Ascending aorta (tissue), 2 donors: ENCODE data around the gene CHPF2. TPM values are rescaled to one million over a fixed set of nuclear protein-coding genes. Genes with fewer than 3 reads are reported as not detected.

Experiments
- DNase-seq, 2 donors: peaks; one replicate each; pipeline ENCODE4 v3.0.0-alpha.2; 2019; ENCODE audit warnings: low spot score in 2 of 2
- H3K27ac ChIP-seq, 2 donors: fragments of 200-600 bp; sonication (generic); one replicate each; pipeline ENCODE4 v1.5.1; 2016 to 2017; ENCODE audit warnings: mild to moderate bottlenecking in 1 of 2
- H3K27me3 ChIP-seq: fragments of 200-600 bp; sonication (generic); one replicate; pipeline ENCODE4 v1.5.1; 2017
- H3K36me3 ChIP-seq, 2 donors: fragments of 200-600 bp; sonication (generic); one replicate each; pipeline ENCODE4 v1.5.1; 2016
- H3K4me1 ChIP-seq, 2 donors: fragments of 200-600 bp; sonication (generic); one replicate each; pipeline ENCODE4 v1.5.1; 2016 to 2017; ENCODE audit warnings: mild to moderate bottlenecking in 1 of 2
- H3K4me3 ChIP-seq, 2 donors: fragments of 200-600 bp; sonication (generic); one replicate each; pipeline ENCODE4 v1.5.1; 2016 to 2017; ENCODE audit warnings: mild to moderate bottlenecking in 1 of 2
- H3K9me3 ChIP-seq, 2 donors: fragments of 200-600 bp; sonication (generic); one replicate each; pipeline ENCODE4 v1.5.1; 2016
- CTCF ChIP-seq, 3 experiments: fragments of 200-600 bp in 2 of 3; fragments of 450-650 bp in 1 of 3; sonication (generic) in 2 of 3; IDR thresholded peaks; one replicate each; pipeline ENCODE4 v1.5.1; 2016 to 2019; ENCODE audit warnings: antibody characterized with exemption in 3 of 3, mild to moderate bottlenecking in 1 of 3, moderate library complexity in 1 of 3
- intact Hi-C: fragments of 100-400 bp; cut with DNase I; formaldehyde crosslinking; loops from one replicate; pipeline ENCODE4 v1.15.1; 2023
- total RNA-seq: library from RNA; depleted of rRNA; stranded (reverse); fragments of >200 nt; gene quantifications from one replicate; pipeline ENCODE4 v1.1.0, GENCODE V29; 2016

Gene CHPF2
- total RNA-seq, 1 donor from 2014 or later = 40.3 TPM

- Histone ChIP-seq H3K27ac (peak overlapping the region; percentile 95 to 99), H3K4me1 (peaks cover 29 to 38% of the 10 kb centered on the region in 2 donors)
These were observed 12.6 kb downstream of the CHPF2 start for GRCh38 chr7:151244841-151245346.

GRCh38 chr7:151245360-151246101, 13.2 kb downstream of the CHPF2 start:
- Histone ChIP-seq H3K36me3 (peaks cover 15 to 17% of the 10 kb centered on the region in 2 donors), H3K9me3 (no peaks in the 10 kb centered on the region), H3K27ac (peak overlapping the region; percentile 95 to 99), H3K4me1 (peaks cover 35 to 45% of the 10 kb centered on the region in 2 donors), H3K4me3 (peak overlapping the region; percentile 50 to 74), H3K27me3 (no peaks in the 10 kb centered on the region)
- peak; percentile 63 to 71 (median 68) for TF ChIP-seq CTCF (IDR thresholded peaks at IDR 0.05)
- intact Hi-C loops = loop anchor here (1.0 to 10.0 kb wide), 8 partner anchors 18 to 629 kb away; partner anchors contain the start of genes ABCF2, FASTK, PRKAG2 and TMUB1
- peak in 1 of 2 donors; percentile 81 for DNase-seq

More at GRCh38 chr7:151244841-151245346, 12.6 kb downstream of the CHPF2 start:
- Histone ChIP-seq H3K36me3 (peaks cover 18 to 20% of the 10 kb centered on the region in 2 donors), H3K9me3 (no peaks in the 10 kb centered on the region), H3K27me3 (no peaks in the 10 kb centered on the region), H3K4me3 (peak overlapping the region; percentile 50 to 74)
- no peak for TF ChIP-seq CTCF (IDR thresholded peaks at IDR 0.05)
- no peak for DNase-seq
- intact Hi-C loops = loop anchor here (1.0 to 10.0 kb wide), 9 partner anchors 18 to 630 kb away; partner anchors contain the start of genes ABCF2, FASTK, PRKAG2 and TMUB1

- Histone ChIP-seq H3K4me3 (peak overlapping the region; percentile 54 to 74), H3K4me1 (peaks cover 40 to 51% of the 10 kb centered on the region in 2 donors), H3K36me3 (peaks cover 10 to 14% of the 10 kb centered on the region in 2 donors), H3K27me3 (no peaks in the 10 kb centered on the region), H3K9me3 (no peaks in the 10 kb centered on the region), H3K27ac (peak overlapping the region; percentile 95 to 99)
- TF ChIP-seq CTCF (IDR thresholded peaks at IDR 0.05) = no peak
- DNase-seq = peak in 1 of 2 donors; percentile 62
- intact Hi-C loops = loop anchor here (5.0 to 10.0 kb wide), 7 partner anchors 121 to 629 kb away; partner anchors contain the start of genes FASTK, PRKAG2 and TMUB1
These were observed 14.0 kb downstream of the CHPF2 start for GRCh38 chr7:151246102-151246850.

- TF ChIP-seq CTCF (IDR thresholded peaks at IDR 0.05) = no peak
- H3K9me3 ChIP-seq = no peaks in the 10 kb centered on the region
- H3K4me1 ChIP-seq = peaks cover 40 to 51% of the 10 kb centered on the region in 2 donors
- peak in 1 of 2 donors; percentile 63 for DNase-seq
- peak overlapping the region; percentile 95 to 99 for H3K27ac ChIP-seq
- intact Hi-C loops = loop anchor here (5.0 to 10.0 kb wide), 7 partner anchors 120 to 628 kb away; partner anchors contain the start of genes FASTK, PRKAG2 and TMUB1
- H3K4me3 ChIP-seq = peak overlapping the region; percentile 54 to 74
- peaks cover 3 to 7% of the 10 kb centered on the region in 2 donors for H3K36me3 ChIP-seq
- H3K27me3 ChIP-seq = no peaks in the 10 kb centered on the region
These were observed 14.7 kb downstream of the CHPF2 start for GRCh38 chr7:151246851-151247580.
